ENCODE results near the gene RPTOR.

DNA sequence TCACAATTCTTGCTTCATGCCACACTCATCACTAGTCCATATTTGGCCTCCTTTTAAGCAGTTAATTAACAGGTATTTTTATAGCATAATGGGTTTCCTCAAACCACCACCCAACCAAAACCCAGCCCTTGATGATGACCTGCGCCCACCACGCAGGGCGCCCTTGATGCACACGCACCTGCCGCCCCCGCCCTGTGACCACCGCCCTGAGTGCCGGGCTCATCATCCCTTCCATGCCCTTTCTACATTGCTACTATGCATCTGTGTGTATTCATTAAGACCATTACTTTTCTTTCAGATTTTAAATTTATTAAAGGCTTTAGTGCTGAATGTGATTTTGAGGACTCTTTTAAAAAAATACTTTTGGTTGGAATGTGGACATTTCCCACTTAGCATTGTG is 242.2 kb downstream of the RPTOR start:
- TF ChIP-seq EZH2phosphoT487 (IDR thresholded peaks at IDR 0.05; ENCODE audit: low read depth): no peak
- TF ChIP-seq, protein P1, sequence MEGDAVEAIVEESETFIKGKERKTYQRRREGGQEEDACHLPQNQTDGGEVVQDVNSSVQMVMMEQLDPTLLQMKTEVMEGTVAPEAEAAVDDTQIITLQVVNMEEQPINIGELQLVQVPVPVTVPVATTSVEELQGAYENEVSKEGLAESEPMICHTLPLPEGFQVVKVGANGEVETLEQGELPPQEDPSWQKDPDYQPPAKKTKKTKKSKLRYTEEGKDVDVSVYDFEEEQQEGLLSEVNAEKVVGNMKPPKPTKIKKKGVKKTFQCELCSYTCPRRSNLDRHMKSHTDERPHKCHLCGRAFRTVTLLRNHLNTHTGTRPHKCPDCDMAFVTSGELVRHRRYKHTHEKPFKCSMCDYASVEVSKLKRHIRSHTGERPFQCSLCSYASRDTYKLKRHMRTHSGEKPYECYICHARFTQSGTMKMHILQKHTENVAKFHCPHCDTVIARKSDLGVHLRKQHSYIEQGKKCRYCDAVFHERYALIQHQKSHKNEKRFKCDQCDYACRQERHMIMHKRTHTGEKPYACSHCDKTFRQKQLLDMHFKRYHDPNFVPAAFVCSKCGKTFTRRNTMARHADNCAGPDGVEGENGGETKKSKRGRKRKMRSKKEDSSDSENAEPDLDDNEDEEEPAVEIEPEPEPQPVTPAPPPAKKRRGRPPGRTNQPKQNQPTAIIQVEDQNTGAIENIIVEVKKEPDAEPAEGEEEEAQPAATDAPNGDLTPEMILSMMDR (IDR thresholded peaks at IDR 0.05; ENCODE audit: low read depth, low read length): no peak
